GM19372 (cell line): ENCODE results near the gene HOXB8.

Source experiments
- ATAC-seq: cut with Tn5 transposase; IDR thresholded peaks from one replicate; pipeline ENCODE4 v1.9.1; 2021; ENCODE audit warnings: mild to moderate bottlenecking, low read depth, moderate library complexity; ENCODE audit not compliant: unreplicated experiment

HOXB8 gene

GRCh38 chr17:48587276-48588073, 27.6 kb downstream of the HOXB8 start:
- no peak for ATAC-seq

GRCh38 chr17:48586355-48587258, 28.5 kb downstream of the HOXB8 start:
- no peak for ATAC-seq

GRCh38 chr17:48584223-48584741, 30.8 kb downstream of the HOXB8 start:
- no peak for ATAC-seq

GRCh38 chr17:48583708-48584222, 31.3 kb downstream of the HOXB8 start:
- ATAC-seq, result no peak

GRCh38 chr17:48582750-48583069, 32.4 kb downstream of the HOXB8 start:
- ATAC-seq, result no peak

- ATAC-seq, result no peak
Observed at GRCh38 chr17:48579760-48580554, 35.1 kb downstream of the HOXB8 start.

- no peak for ATAC-seq
Observed at GRCh38 chr17:48579471-48579759, 35.7 kb downstream of the HOXB8 start.

- ATAC-seq, result no peak
Observed at GRCh38 chr17:48578616-48579470, 36.2 kb downstream of the HOXB8 start.

GRCh38 chr17:48577946-48578615, 37.0 kb downstream of the HOXB8 start, which contains the start of gene HOXB4:
Gene HOXB4 (minus strand): TSS chr17:48578350. CDS start chr17:48578319, 31 bp downstream.
- ATAC-seq, result no peak

GRCh38 chr17:48577330-48577945, 37.7 kb downstream of the HOXB8 start:
- no peak for ATAC-seq

GRCh38 chr17:48576479-48577309, 38.4 kb downstream of the HOXB8 start:
- no peak for ATAC-seq

GRCh38 chr17:48575673-48576478, 39.2 kb downstream of the HOXB8 start:
- ATAC-seq, result no peak

- no peak for ATAC-seq
Observed at GRCh38 chr17:48575066-48575582, 40.0 kb downstream of the HOXB8 start.

GRCh38 chr17:48574505-48575065, 40.5 kb downstream of the HOXB8 start:
- no peak for ATAC-seq

- ATAC-seq, result no peak
Observed at GRCh38 chr17:48571826-48572417, 43.2 kb downstream of the HOXB8 start.
